Measurements from ENCODE around the gene VPS50. TPM values are rescaled to one million over a fixed set of nuclear protein-coding genes. Genes with fewer than 3 reads are reported as not detected.

Gene VPS50
- total and polyA plus RNA-seq, 9 donors, result 7.7 to 28.6 (median 23.0) TPM

DNA sequence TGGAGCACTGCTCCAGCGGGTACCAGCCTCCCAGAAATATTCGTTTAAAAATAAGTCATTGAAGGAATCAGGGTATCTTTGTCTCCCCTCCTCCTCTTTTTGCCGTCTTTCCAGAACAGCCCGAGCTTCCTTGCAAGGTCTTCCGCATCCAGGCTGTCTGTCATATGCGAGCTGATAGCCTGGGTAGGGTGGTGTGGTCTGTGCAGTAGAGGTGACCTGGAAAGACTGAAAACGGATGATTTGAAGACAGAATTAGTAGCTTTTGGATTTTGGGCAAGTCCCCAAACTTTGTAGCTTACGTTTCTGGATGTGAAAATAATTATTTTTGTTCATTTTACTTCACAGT is 480 bp downstream of the VPS50 start:
- Histone ChIP-seq H3K27ac (no peak overlapping the region), H3K27me3 (no peaks in the 10 kb centered on the region), H3K4me1 (ENCODE audit: insufficient read depth) (no peaks in the 10 kb centered on the region), H3K4me3 (peak overlapping the region; percentile 85), H3K36me3 (no peaks in the 10 kb centered on the region), H3K9me3 (no peaks in the 10 kb centered on the region)
- WGBS, 3 donors, result 0% methylated on average over 8 of the region's 8 CpGs
- DNase-seq, result no peak
- TF ChIP-seq, protein P1, sequence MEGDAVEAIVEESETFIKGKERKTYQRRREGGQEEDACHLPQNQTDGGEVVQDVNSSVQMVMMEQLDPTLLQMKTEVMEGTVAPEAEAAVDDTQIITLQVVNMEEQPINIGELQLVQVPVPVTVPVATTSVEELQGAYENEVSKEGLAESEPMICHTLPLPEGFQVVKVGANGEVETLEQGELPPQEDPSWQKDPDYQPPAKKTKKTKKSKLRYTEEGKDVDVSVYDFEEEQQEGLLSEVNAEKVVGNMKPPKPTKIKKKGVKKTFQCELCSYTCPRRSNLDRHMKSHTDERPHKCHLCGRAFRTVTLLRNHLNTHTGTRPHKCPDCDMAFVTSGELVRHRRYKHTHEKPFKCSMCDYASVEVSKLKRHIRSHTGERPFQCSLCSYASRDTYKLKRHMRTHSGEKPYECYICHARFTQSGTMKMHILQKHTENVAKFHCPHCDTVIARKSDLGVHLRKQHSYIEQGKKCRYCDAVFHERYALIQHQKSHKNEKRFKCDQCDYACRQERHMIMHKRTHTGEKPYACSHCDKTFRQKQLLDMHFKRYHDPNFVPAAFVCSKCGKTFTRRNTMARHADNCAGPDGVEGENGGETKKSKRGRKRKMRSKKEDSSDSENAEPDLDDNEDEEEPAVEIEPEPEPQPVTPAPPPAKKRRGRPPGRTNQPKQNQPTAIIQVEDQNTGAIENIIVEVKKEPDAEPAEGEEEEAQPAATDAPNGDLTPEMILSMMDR (IDR thresholded peaks at IDR 0.05), result no peak
- TF ChIP-seq EP300 (IDR thresholded peaks at IDR 0.05) (no peak), POLR2A (IDR thresholded peaks at IDR 0.05) (no peak)
- intact Hi-C loops (cut with DNase I), result no loop called here

DNA sequence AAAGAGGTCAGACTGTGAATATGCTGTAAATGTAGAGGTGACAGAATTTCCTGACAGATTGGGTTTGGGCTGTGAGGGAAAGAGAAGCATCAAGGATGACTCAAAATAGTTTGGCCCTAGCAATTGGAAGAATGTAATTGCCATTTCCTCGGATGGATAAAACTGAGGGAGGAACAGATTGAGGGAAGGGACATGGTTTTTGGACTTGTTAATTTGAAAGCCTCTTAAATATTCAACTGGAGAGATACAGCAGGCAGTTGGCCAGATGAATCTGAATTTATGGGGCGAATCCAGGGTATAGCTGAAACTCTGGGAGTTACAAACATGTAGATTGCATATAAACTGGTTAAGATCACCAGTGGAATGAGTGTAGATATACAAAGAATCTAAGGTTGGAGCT is 3.4 kb downstream of the VPS50 start:
- H3K9me3 ChIP-seq, result no peaks in the 10 kb centered on the region
- H3K4me3 ChIP-seq, result no peak overlapping the region
- 78 to 86% (median 81%) methylated on average over 2 of the region's 2 CpGs for WGBS, 3 donors
- H3K27ac ChIP-seq, result no peak overlapping the region
- H3K36me3 ChIP-seq, result no peaks in the 10 kb centered on the region
- no peaks in the 10 kb centered on the region for H3K4me1 ChIP-seq (ENCODE audit: insufficient read depth)
- DNase-seq, result no peak
- intact Hi-C loops (cut with DNase I), result no loop called here
- no peaks in the 10 kb centered on the region for H3K27me3 ChIP-seq
- TF ChIP-seq, protein P1 (IDR thresholded peaks at IDR 0.05), result no peak
- TF ChIP-seq POLR2A (IDR thresholded peaks at IDR 0.05) (no peak), EP300 (IDR thresholded peaks at IDR 0.05) (no peak)

DNA sequence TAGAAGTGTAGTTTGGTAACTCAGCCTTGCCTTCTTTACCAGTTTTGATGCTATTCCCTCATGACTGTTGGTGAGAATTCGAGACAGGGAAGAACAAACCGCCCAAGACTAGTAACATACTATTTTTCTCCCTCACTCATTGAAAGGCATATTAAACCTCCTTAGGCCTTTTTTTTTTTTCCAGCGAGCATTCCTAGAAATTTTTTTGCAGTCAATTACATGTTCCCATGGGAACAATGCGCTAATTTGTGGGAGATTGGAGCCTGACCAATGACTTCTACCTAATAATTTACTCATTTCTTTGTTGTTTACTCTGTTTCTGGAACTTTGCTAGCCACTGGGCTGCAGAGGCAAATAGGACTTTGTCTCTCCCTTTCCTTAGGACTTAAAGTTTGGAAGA is 6.0 kb downstream of the VPS50 start:
- no peaks in the 10 kb centered on the region for H3K36me3 ChIP-seq
- H3K9me3 ChIP-seq, result no peaks in the 10 kb centered on the region
- no peaks in the 10 kb centered on the region for H3K27me3 ChIP-seq
- no peaks in the 10 kb centered on the region for H3K4me1 ChIP-seq (ENCODE audit: insufficient read depth)
- TF ChIP-seq, protein P1 (IDR thresholded peaks at IDR 0.05), result no peak
- no peak for TF ChIP-seq EP300 (IDR thresholded peaks at IDR 0.05)
- TF ChIP-seq POLR2A (IDR thresholded peaks at IDR 0.05), result no peak
- DNase-seq, result no peak
- WGBS, 3 donors, result 86 to 90% (median 87%) methylated on average over 4 of the region's 4 CpGs
- H3K4me3 ChIP-seq, result no peak overlapping the region
- no peak overlapping the region for H3K27ac ChIP-seq
- intact Hi-C loops (cut with DNase I), result no loop called here

DNA sequence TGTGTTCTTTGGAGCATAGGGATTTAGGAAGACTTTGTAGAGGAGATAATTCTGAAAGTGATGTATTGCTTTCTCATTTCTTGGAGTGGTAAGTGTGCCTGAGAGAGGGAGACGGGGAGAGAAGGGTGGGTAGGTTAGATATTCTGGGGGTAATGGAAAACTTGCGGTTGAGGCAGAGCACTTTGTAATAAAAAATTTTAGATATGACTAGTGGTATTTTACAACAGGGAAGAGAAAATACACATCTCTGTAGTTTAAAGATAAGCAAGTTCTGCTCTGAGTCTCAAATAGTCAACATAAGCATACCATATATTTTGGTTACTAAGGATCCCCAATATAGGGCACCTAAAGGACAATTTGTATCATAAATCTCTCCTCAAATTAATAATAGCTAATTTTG is 6.6 kb downstream of the VPS50 start:
- Histone ChIP-seq H3K4me1 (ENCODE audit: insufficient read depth) (no peaks in the 10 kb centered on the region), H3K36me3 (no peaks in the 10 kb centered on the region), H3K4me3 (no peak overlapping the region), H3K27me3 (no peaks in the 10 kb centered on the region), H3K9me3 (no peaks in the 10 kb centered on the region), H3K27ac (no peak overlapping the region)
- intact Hi-C loops (cut with DNase I), result no loop called here
- no peak for DNase-seq
- 75 to 76% (median 75%) methylated on average over 2 of the region's 2 CpGs for WGBS, 3 donors
- TF ChIP-seq, protein P1 (IDR thresholded peaks at IDR 0.05), result no peak
- TF ChIP-seq EP300 (IDR thresholded peaks at IDR 0.05) (no peak), POLR2A (IDR thresholded peaks at IDR 0.05) (no peak)

DNA sequence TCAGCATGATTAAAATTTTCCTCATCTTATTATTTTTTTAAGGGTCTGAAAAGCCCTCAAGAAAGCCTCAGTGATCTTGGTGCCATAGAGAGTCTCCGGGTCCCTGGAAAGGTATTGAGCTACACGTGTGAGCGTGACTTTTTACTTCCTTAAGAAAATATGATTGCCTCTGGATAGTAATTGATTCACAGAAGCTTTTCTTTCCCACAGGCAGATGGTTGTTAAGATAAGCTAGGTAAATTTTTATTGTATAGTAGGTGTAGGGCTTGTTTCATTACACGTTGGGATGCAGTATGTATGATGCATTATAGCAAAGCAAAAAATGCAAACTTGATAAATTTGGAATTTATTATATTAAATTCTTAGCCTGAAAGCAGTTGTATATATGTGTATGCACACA is 7.7 kb downstream of the VPS50 start:
- no peak for DNase-seq
- Histone ChIP-seq H3K9me3 (no peaks in the 10 kb centered on the region), H3K27me3 (no peaks in the 10 kb centered on the region), H3K27ac (no peak overlapping the region), H3K36me3 (no peaks in the 10 kb centered on the region), H3K4me1 (ENCODE audit: insufficient read depth) (no peaks in the 10 kb centered on the region), H3K4me3 (no peak overlapping the region)
- TF ChIP-seq POLR2A (IDR thresholded peaks at IDR 0.05) (no peak), EP300 (IDR thresholded peaks at IDR 0.05) (no peak)
- TF ChIP-seq, protein P1 (IDR thresholded peaks at IDR 0.05), result no peak
- intact Hi-C loops (cut with DNase I), result no loop called here
- WGBS, 3 donors, result 83 to 87% (median 83%) methylated on average over 4 of the region's 4 CpGs
